ENCODE results near the gene YOD1.

GRCh38 chr1:207097871-207098324 lies 46.9 kb upstream of the YOD1 start:
- TF ChIP-seq CTCF (optimal IDR thresholded peaks at IDR 0.05 in 1 of 3, IDR thresholded peaks at IDR 0.05 in 1 of 3, conservative IDR thresholded peaks at IDR 0.05 in 1 of 3; ENCODE audit: extremely low read depth in 1 of 3, insufficient read depth in 2 of 3, low read length in 3 of 3) (no peak), EZH2 (IDR thresholded peaks at IDR 0.05; ENCODE audit: low read length) (no peak)

Measured in keratinocyte (primary cell).